NCI-H1417 (cell line): ENCODE data around the gene RAB11FIP4.
A peak's percentile ranks its signal among the peaks of the same experiment; 100 is the strongest.

ENCODE experiments used
- DNase-seq, 3 experiments: peaks; one replicate each; lab custom pipeline; 2025; lab: John Stamatoyannopoulos, UW

Gene RAB11FIP4

DNA sequence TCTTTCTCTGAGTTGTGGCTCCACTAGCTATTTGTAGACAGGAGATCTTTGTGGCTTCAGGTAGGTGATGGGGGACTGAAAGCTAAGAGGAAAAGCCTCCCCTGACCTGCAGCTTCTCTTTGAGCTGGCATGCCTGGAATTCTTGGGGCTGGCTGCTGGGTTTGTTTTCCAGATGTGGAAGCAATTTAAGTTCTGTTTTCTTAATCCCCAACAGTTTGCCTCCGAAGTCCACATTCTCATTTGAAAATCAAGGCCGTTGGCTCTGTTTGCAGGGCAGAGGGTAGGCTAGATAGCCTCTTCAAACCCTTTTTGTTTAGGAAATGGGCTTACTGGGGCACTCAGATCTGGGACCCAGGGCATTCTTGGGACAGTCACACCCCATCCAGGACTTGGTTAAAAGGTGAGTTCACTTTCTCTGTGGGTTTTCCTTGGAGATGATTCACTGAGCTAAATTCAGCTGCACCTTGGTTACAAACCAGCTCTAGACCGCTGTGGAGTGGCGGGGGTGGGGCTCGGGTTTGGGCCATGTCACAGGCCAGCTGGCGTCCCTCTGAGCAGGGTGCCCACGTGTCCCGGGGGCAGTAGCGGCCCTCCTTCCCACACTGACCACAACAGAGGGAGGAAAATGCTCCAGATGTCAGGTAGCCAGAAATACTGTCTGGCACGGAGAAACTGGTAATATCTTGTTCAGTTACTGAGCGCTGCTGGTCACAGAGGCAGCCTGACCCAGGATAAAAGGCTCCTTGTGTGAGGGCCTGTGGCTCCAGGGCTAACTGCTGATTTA lies 108.5 kb downstream of the RAB11FIP4 start:
- no peak for DNase-seq

DNA sequence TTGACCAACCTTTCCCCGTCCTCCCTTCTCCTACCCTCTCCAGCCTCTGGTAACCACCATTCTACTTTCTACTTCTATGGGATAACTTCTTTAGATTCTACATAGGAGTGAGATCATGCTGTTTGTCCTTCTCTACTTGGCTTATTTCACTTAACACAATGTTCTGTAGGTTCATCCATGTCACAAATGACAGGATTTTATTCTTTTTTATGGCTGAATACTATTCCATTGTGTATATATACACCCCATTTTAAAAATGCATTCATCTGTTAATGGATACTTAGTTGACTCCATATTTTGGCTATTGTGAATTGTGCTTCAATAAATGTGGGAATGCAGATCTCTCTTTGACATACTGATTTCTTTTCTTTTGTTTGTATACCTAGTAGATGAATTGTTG lies 115.0 kb downstream of the RAB11FIP4 start:
- no peak for DNase-seq

DNA sequence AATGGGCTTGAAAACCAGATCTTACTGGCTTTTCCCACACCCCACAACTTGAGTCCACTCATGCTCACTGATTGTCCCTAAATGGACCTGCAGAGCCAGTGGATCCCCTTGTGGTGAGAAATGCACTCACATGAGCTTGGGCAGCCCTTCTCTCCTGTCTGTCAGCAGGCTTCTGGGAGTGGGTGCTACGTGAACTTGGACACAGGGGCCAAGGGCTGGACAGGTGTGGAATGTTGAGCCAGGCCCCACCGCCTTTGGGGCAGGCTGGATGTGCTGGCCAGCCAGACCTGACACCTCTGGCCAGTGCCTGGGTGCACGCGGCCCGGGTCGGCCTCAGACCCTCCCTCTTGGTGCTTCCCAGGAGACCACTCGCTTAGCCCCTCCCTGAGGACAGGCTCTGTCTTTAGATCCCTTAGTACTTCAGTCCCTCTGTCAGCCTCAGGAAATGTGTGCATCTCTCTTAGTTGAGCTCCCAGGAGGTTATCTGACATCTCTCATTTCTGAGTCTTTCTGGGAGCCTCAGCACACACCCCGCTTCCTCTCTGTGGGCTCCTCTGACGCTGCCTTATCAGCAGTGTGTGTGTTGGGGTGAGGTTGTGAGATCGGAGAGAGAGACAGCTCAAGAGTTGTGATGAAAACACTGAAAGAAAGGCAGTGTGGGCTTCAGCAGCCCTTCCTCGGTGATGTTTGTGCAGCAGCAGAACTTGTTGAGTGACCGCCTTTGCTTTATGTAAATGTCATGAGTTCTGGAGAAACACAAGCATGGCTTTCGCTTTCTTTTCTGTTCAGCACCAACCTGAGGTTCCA lies 117.0 kb downstream of the RAB11FIP4 start:
- no peak for DNase-seq

DNA sequence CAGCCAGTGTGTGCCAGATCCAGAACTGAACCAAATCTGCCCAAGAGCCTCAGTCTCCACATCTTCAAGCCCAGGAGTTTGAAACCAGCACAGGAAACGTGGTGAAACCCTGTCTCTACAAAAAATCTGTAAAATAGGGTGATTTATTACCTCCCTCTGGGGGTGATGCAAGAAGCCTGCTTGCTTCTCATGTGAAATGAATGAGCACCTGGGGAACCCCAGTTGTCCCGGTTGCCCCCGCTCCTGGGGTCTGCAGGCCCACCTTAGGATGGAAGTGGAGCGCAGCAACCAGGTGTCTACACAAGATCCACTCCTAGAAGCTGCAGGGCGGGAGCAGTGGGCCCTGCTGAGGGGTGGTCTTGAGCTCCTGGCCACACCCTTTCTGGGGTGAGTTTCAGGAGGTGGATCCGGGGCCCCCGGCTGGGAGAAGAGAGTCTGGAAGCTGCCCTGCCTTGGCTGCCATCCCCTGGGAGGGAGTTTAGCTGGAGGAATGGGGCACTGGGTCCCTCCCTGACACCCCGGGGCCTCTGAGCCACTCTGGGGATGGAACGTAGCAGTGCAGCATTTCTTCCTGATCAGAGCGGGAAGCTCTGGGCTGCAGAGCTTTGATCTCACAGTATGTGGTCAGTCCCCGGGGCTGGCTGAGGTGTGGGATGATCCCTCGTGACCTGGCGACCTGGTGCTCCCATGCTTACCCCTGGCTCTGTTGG lies 117.8 kb downstream of the RAB11FIP4 start:
- DNase-seq = no peak

DNA sequence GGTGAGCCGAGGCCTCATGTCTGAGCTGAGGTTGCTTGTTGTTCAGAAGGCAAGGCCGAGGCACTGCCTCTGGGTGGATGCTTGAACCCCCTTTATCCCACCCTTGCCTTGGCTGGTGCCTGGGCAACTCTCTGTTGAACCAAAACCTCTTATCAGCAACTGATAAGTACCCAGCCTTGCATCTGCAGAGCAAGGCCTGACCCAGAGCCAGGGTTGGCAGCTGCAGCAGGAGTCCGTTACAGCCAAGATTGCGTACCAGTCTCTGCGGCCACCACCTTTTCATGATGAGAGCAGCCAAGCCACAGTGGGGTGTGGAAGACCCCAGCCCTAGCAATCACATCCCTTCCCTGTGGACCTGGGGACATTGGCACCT lies 118.3 kb downstream of the RAB11FIP4 start:
- DNase-seq = no peak

DNA sequence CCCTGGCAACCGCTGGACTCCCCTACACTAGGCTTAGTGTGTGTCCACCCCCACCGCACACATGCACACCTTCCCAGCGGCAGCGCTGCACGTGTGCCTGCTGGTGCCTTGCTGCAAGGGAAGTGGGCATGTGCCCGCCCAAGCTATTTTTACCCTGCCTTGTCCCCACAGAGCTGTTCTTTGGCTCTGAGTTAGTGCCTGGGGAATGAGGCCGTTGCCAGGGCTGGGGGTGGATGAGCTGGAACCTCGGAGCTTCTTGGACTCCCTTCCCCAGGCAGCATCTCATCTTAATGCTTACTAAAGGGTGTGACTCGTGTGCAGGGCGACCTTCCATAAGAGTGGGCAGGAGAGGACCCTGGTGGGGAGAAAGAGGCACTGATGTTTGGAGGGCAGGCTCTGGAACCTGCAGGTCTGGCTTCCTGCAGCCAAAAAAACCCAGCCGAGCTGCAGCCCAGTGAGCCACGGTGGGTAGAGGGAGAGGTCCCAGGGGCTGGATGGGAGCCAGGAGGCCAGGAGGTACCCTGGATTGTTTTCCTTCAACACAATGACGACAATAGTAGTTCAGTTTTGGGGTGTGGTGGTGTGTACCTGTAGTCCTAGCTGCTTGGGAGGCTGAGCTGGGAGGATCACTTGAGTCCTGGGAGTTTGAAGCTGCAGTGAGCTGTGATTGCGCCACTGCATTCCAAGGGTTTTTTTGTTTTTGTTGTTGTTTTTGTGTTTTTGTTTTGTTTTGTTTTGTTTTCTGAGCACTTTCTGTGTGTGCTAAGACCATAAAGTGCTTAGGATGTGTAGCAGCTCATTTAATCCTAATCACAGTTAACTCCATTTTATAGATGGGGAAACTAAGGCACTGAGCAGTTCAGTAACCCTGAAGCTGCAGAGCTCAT lies 119.1 kb downstream of the RAB11FIP4 start:
- DNase-seq = no peak

DNA sequence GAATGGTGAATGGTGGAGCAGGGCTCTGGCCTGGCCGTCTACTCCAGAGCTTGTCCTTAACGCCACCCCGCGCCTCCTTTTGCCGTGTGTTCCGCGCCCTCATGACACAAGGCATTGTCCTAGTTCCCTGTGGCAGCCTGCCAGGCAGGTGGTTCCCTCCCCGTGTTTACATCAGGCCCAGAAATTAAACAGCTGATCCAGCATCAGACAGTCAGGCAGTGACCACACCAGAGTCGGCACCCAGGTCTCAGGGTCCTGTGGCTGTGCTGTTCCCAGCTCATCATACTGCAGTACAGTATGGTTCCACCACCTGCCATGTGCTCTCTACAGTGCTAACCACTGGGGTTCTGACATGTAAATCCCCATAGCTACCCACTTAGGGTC lies 119.7 kb downstream of the RAB11FIP4 start:
- DNase-seq = peak in 2 of 3 experiments; percentile 36 to 64

DNA sequence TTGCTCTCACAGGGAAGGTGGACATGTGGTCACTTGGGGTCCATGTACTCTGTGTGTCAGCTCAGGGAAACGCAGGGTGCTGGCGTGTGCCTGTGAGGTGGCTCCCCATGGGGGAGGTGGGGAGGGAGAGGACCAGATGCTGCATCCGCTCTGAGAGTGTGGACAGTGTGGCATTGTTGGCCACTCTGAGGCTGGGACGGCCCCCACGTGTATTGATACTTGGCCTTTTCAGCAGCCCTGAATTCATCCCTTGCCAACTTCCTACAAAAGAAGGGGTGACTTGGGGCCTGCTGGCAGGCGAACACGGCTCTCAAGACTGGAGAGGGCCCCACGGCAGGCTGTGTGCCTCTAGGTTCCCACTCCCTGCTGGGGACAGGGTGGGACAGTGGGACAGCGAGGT lies 120.1 kb downstream of the RAB11FIP4 start:
- no peak for DNase-seq

DNA sequence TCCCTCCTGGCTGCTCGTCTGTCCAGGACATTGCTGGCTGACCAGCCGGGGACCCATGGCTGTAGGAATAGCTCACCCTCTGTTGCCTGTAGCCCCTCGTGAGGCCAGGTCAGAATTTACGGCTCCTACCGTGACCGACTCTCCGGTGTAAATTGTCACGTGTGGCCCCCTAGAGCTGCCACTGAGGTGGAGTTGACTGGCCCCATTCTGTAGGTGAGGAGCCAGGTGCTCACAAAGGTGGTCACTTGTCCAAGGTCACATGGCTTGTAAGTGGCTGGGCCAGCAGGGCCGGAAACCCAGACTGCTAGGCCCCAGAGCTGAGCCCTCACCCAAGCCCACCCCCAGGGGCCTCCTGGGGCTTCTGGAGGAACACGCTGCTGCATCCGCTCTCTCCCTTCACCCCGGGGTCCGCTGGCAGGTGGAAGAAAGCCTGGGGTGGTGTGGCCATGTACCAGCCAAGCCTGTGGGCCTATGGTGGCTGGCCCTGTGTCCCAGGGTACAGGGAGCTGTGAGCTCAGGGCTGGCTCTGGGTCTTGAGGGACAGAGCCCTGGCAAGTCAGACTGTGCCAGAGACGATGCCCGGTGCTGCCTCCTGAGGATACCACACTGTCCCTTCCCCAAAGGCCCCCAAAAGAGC lies 120.7 kb downstream of the RAB11FIP4 start:
- no peak for DNase-seq

DNA sequence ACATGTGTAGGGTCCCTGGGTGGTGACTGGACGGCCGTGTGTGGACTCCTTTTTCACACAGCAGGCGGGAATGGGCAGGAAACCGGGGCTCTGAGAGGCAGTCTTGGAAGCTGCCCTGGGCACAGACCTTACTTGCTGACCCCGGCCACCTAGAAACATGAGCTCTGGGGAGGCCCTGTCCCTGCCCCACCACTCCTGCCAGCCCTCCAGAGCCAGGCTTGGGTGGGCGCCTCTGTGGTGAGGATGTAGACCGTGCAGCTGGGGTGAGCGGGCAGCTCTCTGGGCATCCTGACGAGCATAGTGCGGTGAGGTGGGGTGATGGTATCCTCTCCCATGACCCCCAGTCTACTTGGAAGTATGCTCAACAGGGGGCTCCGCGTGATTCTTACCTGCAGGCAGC lies 121.3 kb downstream of the RAB11FIP4 start:
- no peak for DNase-seq

DNA sequence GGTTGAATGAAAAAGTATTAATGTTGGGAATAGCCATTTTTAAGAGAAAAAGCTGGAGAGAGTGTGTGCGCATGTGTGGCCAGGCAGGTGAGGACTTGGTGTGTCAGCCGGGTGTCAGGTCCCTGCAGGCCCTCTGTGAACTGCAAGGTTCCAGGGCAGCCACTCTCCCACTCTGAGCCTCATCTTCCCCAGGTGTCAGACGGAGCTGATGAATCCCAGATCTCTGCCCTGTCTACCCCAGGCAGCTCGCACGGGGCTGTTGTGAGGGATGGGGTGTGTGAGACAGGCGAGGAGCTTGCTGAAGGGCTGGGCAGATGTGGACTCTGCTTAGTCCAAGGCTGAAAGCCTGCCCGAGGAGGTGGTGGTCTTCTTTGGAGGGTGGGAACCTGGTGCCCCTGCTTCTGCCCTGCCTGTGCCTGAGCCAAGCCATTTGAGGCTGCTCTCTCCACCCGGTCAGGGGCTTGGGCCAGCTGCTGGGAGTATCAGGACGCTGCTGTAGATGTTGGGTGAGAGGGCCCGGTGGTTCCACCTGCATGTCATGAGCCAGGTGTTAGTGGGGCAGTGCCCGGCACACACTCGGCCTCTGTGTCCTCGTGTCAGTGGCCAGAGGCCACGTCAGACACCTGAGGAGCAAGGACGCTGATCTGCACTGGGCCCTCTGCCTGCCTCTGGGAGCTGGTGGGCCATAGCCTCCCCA lies 122.4 kb downstream of the RAB11FIP4 start:
- DNase-seq = no peak

DNA sequence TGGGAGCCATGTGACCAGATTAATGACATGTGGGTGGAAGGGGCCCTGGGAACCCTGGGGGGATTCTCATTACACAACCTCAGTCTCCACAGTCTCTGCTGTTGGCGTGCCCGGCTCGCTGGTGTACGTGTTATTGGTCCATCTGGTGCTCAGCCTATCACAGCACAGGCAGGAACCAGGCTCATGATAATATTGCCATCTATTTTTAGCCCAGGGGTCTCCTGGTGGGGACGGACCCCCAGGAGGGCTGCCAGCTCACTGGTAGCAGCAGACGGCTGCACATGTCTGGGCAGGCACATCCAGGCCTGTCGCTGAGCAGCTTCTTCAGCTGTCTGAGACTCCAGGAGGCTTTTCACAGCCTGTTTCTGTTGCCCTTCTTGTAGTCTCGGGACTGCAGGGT lies 123.8 kb downstream of the RAB11FIP4 start:
- DNase-seq = no peak

DNA sequence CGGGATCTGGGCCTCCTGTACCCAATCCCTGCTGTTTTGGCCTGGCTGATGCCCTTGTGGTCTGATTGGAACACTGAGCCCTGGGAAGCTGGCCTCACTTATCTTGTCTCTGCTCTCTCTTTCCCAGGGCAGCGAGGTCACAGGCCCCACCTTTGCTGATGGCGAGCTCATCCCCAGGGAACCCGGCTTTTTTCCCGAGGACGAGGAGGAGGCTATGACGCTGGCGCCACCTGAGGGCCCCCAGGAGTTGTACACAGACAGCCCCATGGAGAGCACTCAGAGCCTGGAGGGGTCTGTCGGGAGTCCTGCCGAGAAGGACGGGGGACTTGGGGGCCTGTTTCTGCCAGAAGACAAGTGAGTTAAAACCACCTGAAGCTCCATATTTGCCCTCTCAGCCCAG lies 126.0 kb downstream of the RAB11FIP4 start:
- DNase-seq = peak in 1 of 3 experiments; percentile 51

DNA sequence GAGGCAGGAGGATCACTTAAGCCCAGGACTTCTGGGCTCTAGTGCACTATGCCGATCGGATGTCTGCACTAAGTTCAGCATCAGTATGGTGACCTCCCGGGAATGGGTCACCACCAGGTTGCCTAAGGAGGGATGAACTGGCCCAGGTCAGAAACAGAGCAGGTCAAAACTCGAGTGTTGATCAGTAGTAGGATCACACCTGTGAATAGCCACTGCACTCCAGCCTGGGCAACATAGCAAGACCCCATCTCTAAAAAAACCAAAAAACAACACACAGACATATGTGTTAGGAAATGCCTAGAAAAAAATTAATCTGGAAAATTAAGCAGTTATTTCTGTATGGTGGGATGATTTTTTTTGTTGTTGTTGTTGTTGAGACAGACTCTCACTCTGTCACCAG lies 127.0 kb downstream of the RAB11FIP4 start:
- no peak for DNase-seq

DNA sequence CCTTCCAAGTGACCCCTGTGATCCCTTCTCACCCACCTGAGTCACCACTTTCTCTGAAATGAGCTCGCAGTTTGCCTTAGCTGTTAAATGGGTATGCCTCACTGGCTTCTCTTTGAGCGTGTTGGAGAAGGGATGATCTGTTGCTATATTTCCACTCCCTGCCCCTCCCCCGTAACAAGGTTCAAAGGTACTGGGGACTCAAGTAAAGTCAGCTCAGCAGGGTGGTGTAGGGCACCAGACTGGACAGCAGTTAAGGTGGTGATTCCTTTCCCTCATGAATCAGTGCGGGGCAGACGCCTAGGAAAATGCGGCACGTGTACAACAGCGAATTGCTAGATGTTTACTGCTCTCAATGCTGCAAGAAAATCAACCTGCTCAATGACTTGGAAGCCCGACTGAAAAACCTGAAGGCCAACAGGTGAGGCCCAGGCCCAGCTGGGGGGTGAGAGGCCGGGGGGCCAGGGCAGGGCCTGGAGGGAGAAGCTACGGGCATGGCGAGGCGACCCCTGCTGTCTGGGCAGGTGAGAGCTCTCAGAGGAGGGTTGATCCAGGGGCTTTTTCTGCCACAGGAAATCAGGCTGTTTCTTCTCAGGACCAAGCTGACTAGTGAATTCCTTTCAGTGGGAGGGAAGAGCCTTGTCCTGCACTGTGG lies 130.3 kb downstream of the RAB11FIP4 start:
- DNase-seq = no peak

DNA sequence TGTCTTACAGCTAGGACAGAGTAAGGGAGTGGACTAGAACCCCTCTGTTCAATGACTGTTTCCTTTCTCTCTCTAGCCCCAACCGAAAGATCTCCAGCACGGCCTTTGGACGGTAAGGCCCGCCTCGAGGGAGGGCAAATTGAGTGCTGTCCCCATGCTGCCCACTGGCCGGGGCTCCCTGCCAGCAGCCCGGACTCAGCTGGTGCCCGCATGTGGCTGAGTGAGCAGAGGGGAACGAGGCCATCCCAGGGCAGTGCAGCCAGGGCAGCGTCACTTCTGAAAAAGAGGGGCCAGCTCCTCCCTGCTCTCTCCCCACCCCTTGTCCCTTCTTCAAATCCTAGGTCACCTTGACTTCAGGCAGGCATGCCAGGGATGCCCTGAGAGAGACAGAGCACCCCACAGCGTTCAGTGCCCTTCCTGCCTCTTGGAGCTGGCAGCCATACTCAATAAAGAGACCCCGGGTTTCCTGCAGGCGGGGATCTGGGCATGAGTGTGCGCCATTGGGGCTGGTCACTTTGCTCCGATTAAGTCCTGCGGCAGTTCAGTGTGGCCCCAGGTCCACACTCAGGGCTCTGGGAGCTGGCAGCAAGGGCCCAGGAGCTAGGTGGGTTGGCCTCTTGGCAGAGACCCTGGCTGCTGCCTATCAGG lies 130.9 kb downstream of the RAB11FIP4 start:
- no peak for DNase-seq

DNA sequence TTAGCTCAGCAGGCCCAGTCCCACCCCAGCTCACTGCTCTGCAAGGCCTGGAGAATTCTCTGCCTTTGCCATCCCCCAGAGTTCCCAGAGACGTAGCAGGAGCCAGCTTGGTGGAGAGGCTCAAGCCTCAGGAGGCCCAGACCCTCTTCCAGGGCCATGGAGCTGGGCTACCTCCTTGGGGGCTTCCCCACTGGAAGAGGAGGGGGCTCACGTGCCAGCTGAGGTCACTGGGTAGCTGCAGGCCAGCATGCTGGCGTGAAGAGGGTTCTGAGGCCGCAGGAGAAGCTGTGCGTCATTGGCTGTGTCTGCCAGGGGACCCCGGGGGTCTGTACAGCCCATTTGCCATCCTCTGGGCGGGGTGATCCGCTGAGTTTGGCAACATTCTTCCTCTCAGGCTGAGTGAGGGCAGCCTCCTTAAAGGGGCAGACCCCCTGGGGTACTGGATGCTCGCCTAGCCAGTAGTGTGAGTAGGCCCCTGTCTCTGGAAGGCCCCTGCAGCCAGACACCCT lies 131.6 kb downstream of the RAB11FIP4 start:
- no peak for DNase-seq

DNA sequence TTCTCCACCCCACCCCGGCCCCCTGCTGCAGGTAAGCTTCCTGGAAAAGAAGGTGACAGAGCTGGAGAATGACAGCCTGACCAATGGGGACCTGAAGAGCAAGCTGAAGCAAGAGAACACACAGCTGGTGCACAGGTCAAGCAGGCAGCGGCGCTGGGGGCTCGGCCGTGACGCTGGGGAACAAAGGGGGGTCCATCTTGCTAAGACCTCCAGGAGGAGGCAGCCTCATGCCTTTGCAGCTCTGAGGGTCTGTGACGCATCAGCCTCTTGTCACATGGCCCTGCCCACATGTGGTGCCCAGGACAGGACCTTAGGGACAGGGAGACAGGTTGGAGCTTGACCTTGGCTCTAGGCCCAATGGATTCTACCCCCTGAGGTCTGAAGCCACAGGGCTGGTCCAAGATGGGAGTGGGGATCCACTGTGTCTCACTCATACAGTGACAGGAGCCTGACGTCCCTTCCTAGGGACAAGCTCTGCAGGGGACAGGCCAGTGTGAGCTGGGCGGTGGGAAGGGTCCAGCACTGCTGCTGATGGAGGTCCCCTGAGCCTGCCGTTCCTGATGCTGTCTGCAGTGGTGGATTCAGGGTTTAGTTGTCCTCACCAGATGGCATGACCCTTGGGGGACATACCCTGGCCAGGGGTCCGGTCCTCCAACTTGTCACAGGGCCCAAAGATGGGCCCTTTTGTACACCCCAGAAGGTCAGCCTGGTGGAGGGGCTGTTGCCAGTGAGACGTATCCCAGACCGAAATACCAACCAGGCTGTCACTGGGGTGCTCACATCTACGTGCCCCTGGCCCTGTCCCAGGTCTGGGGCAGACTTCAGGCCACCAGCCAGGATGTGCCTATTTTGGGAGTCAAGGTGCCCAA lies 132.6 kb downstream of the RAB11FIP4 start:
- DNase-seq = no peak
